Common myeloid progenitor, CD34-positive (primary cell): ENCODE measurements around the gene HS3ST4.

Experiments
- CTCF ChIA-PET: fragments of 350-600 bp; sonication (Branson Sonifier 250); formaldehyde crosslinking; loops from one replicate; lab custom pipeline; 2021; ENCODE audit warnings: antibody characterized with exemption; lab: Charles Lee
- POLR2A ChIA-PET: fragments of 350-600 bp; sonication (Branson Sonifier 250); formaldehyde crosslinking; loops from one replicate; lab custom pipeline; 2021; ENCODE audit warnings: antibody characterized with exemption; lab: Charles Lee
- DNase-seq, 3 donors: peaks; one replicate each; pipeline versions ENCODE4 v3.0.0 to v3.0.0-alpha.2; 2013
- H3K27ac ChIP-seq, 2 experiments: 1 replicate in 1 of 2; 2 replicates in 1 of 2; pipeline ENCODE4 v1.7.0; 2013; ENCODE audit warnings: inconsistent platforms in 2 of 2, low read length in 2 of 2, mild to moderate bottlenecking in 2 of 2, low read depth in 1 of 2, moderate library complexity in 1 of 2; ENCODE audit not compliant: severe bottlenecking in 2 of 2, insufficient read depth in 1 of 2, poor library complexity in 1 of 2
- H3K27me3 ChIP-seq, 5 experiments: replicated peaks in 2 of 5; 1 replicate in 3 of 5; 2 replicates in 2 of 5; pipeline versions ENCODE4 v1.6.1 to v1.7.0; 2013; ENCODE audit warnings: low read length in 4 of 5, mild to moderate bottlenecking in 2 of 5, moderate library complexity in 2 of 5, inconsistent platforms in 1 of 5; ENCODE audit not compliant: insufficient read depth in 5 of 5, control insufficient read depth in 4 of 5
- H3K36me3 ChIP-seq, 4 experiments: 1 replicate in 2 of 4; 2 replicates in 2 of 4; pipeline versions ENCODE4 v1.6.1 to v1.7.0; 2013; ENCODE audit warnings: low read length in 3 of 4, control low read depth in 1 of 4, mild to moderate bottlenecking in 1 of 4; ENCODE audit not compliant: control insufficient read depth in 4 of 4, insufficient read depth in 4 of 4
- H3K4me1 ChIP-seq, 4 experiments: 1 replicate in 3 of 4; 2 replicates in 1 of 4; pipeline versions ENCODE4 v1.6.1 to v1.7.1; 2013; ENCODE audit warnings: low read length in 3 of 4, mild to moderate bottlenecking in 3 of 4, control low read depth in 1 of 4, inconsistent platforms in 1 of 4, moderate library complexity in 1 of 4; ENCODE audit not compliant: control insufficient read depth in 4 of 4, insufficient read depth in 4 of 4; ENCODE audit errors: control extremely low read depth in 1 of 4
- H3K4me3 ChIP-seq, 7 experiments: 1 replicate in 4 of 7; 2 replicates in 3 of 7; pipeline versions ENCODE4 v1.5.1 to v1.7.0; 2013; ENCODE audit warnings: mild to moderate bottlenecking in 7 of 7, low read length in 6 of 7, moderate library complexity in 6 of 7, inconsistent platforms in 2 of 7, low read depth in 2 of 7, control low read depth in 1 of 7; ENCODE audit not compliant: insufficient read depth in 4 of 7, control insufficient read depth in 1 of 7; ENCODE audit errors: extremely low read depth in 1 of 7
- H3K9me3 ChIP-seq, 5 experiments: 1 replicate in 4 of 5; 2 replicates in 1 of 5; pipeline versions ENCODE4 v1.6.1 to v1.7.1; 2013; ENCODE audit warnings: low read length in 4 of 5, mild to moderate bottlenecking in 2 of 5, inconsistent platforms in 1 of 5, low read depth in 1 of 5, moderate library complexity in 1 of 5; ENCODE audit not compliant: control insufficient read depth in 4 of 5, insufficient read depth in 2 of 5; ENCODE audit errors: control extremely low read depth in 1 of 5
- WGBS: methylation state at CpG from one replicate; pipeline ENCODE4 v1.1.5; 2013; ENCODE audit not compliant: insufficient coverage; 5-methylcytosine and 5-hydroxymethylcytosine counted together

Gene HS3ST4

GRCh38 chr16:26041952-26042668 is 350.4 kb downstream of the HS3ST4 start:
- Histone ChIP-seq H3K27me3 (no peaks in the 10 kb centered on the region), H3K4me1 (no peaks in the 10 kb centered on the region), H3K36me3 (no peaks in the 10 kb centered on the region), H3K4me3 (no peak overlapping the region), H3K9me3 (no peaks in the 10 kb centered on the region), H3K27ac (no peak overlapping the region)
- ChIA-PET POLR2A (no interaction called here), CTCF (no interaction called here)
- 84% methylated on average over 6 of the region's 9 CpGs for WGBS
- no peak for DNase-seq

- Histone ChIP-seq H3K27ac (no peak overlapping the region), H3K4me3 (no peak overlapping the region), H3K9me3 (no peaks in the 10 kb centered on the region), H3K27me3 (no peaks in the 10 kb centered on the region), H3K4me1 (no peaks in the 10 kb centered on the region), H3K36me3 (no peaks in the 10 kb centered on the region)
- no peak for DNase-seq
- POLR2A ChIA-PET: no interaction called here
- 86% methylated on average over 9 of the region's 9 CpGs for WGBS
- CTCF ChIA-PET: no interaction called here
Observed at GRCh38 chr16:26050472-26050871, 358.7 kb downstream of the HS3ST4 start.

GRCh38 chr16:26051063-26051462 is 359.3 kb downstream of the HS3ST4 start:
- Histone ChIP-seq H3K4me1 (no peaks in the 10 kb centered on the region), H3K27me3 (no peaks in the 10 kb centered on the region), H3K9me3 (no peaks in the 10 kb centered on the region), H3K36me3 (no peaks in the 10 kb centered on the region), H3K4me3 (no peak overlapping the region), H3K27ac (no peak overlapping the region)
- no peak for DNase-seq
- POLR2A ChIA-PET: no interaction called here
- CTCF ChIA-PET: no interaction called here
- WGBS: 0% methylated on average over 1 of the region's 2 CpGs

GRCh38 chr16:26053889-26054288 is 362.1 kb downstream of the HS3ST4 start:
- H3K36me3 ChIP-seq: no peaks in the 10 kb centered on the region
- no peak overlapping the region for H3K27ac ChIP-seq
- H3K27me3 ChIP-seq: no peaks in the 10 kb centered on the region
- ChIA-PET POLR2A (no interaction called here), CTCF (no interaction called here)
- H3K4me3 ChIP-seq: no peak overlapping the region
- H3K9me3 ChIP-seq: no peaks in the 10 kb centered on the region
- no peak for DNase-seq
- no peaks in the 10 kb centered on the region for H3K4me1 ChIP-seq
- 100% methylated on average over 1 of the region's 3 CpGs for WGBS

GRCh38 chr16:26058326-26058725 is 366.6 kb downstream of the HS3ST4 start:
- Histone ChIP-seq H3K36me3 (no peaks in the 10 kb centered on the region), H3K4me3 (no peak overlapping the region), H3K27me3 (no peaks in the 10 kb centered on the region), H3K27ac (no peak overlapping the region), H3K9me3 (no peaks in the 10 kb centered on the region), H3K4me1 (no peaks in the 10 kb centered on the region)
- DNase-seq: no peak
- CTCF ChIA-PET: no interaction called here
- POLR2A ChIA-PET: no interaction called here
- 80% methylated on average over 2 of the region's 3 CpGs for WGBS

- no peaks in the 10 kb centered on the region for H3K4me1 ChIP-seq
- ChIA-PET CTCF (no interaction called here), POLR2A (no interaction called here)
- no peak overlapping the region for H3K27ac ChIP-seq
- no peaks in the 10 kb centered on the region for H3K9me3 ChIP-seq
- 0% methylated on average over 1 of the region's 5 CpGs for WGBS
- no peak overlapping the region for H3K4me3 ChIP-seq
- no peak for DNase-seq
- peaks cover 0 to 1% (median 0%) of the 10 kb centered on the region in 5 experiments for H3K27me3 ChIP-seq
- H3K36me3 ChIP-seq: no peaks in the 10 kb centered on the region
Observed at GRCh38 chr16:26070302-26071100, 378.7 kb downstream of the HS3ST4 start.

GRCh38 chr16:26071101-26071866 is 379.5 kb downstream of the HS3ST4 start:
- Histone ChIP-seq H3K4me1 (no peaks in the 10 kb centered on the region), H3K27me3 (peaks cover 0 to 1% (median 0%) of the 10 kb centered on the region in 5 experiments), H3K9me3 (no peaks in the 10 kb centered on the region), H3K4me3 (no peak overlapping the region), H3K36me3 (no peaks in the 10 kb centered on the region), H3K27ac (no peak overlapping the region)
- POLR2A ChIA-PET: no interaction called here
- no peak for DNase-seq
- CTCF ChIA-PET: no interaction called here
- WGBS: 50% methylated on average over 8 of the region's 9 CpGs
